PC-3 (cell line): Measurements from ENCODE around the gene FAM114A1.

Source experiments
- EZH2 ChIP-seq: fragments of 300-600 bp; sonication (generic); IDR thresholded peaks from one replicate; pipeline ENCODE4 v1.6.1; 2017; ENCODE audit warnings: antibody characterized with exemption, mild to moderate bottlenecking, low read length; ENCODE audit not compliant: unreplicated experiment
- TF ChIP-seq, protein P1 (sequence below): fragments of 300-600 bp; sonication (generic); conservative IDR thresholded peaks from 2 replicates; pipeline ENCODE4 v1.5.1; 2017; ENCODE audit warnings: antibody characterized with exemption, low read depth, mild to moderate bottlenecking, low read length

DNA sequence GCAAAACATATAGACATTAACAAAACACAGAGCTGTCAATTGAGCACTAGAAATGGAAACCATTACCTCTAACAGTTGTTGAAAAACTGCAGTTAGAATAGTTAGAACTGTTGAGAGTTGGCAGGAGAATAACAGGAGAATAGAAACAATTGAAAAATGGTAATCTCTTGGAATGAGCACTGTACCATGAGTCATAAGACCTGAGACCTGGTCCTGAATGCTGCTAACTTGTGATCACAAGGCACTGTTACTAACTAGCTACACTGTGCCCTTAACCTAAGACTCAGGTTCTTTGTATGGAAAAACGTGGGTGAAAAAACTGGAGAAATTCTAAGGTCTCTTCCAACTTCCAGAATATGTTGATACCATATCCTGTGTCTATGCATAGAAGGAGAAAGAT lies 29.3 kb downstream of the FAM114A1 start:
- TF ChIP-seq, protein P1, sequence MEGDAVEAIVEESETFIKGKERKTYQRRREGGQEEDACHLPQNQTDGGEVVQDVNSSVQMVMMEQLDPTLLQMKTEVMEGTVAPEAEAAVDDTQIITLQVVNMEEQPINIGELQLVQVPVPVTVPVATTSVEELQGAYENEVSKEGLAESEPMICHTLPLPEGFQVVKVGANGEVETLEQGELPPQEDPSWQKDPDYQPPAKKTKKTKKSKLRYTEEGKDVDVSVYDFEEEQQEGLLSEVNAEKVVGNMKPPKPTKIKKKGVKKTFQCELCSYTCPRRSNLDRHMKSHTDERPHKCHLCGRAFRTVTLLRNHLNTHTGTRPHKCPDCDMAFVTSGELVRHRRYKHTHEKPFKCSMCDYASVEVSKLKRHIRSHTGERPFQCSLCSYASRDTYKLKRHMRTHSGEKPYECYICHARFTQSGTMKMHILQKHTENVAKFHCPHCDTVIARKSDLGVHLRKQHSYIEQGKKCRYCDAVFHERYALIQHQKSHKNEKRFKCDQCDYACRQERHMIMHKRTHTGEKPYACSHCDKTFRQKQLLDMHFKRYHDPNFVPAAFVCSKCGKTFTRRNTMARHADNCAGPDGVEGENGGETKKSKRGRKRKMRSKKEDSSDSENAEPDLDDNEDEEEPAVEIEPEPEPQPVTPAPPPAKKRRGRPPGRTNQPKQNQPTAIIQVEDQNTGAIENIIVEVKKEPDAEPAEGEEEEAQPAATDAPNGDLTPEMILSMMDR: no peak
- no peak for TF ChIP-seq EZH2
